ENCODE data around the gene GRIN3B.
"Not testable (repeated sequence)": the region's sequence is repeated elsewhere in the genome, so short reads cannot be mapped to it uniquely, and the experiment has no call there.

GRIN3B gene

GRCh38 chr19:1019616-1019961 lies 19.4 kb downstream of the GRIN3B start:
- no peak for DNase-seq (ENCODE audit: low read depth in 2 of 2)

- no peak for DNase-seq (ENCODE audit: low read depth in 2 of 2)
Measured at GRCh38 chr19:1019980-1020867, 20.0 kb downstream of the GRIN3B start.

- peak; percentile 94 to 97 for DNase-seq (ENCODE audit: low read depth in 2 of 2)
Measured at GRCh38 chr19:1020868-1021425, 20.7 kb downstream of the GRIN3B start, which contains the start of gene TMEM259. TMEM259 (minus strand) TSS chr19:1021123; CDS start chr19:1020996, 127 bp downstream.

GRCh38 chr19:1023883-1024188 lies 23.6 kb downstream of the GRIN3B start:
- not testable (repeated sequence) for DNase-seq (ENCODE audit: low read depth in 2 of 2)

- not testable (repeated sequence) for DNase-seq (ENCODE audit: low read depth in 2 of 2)
Measured at GRCh38 chr19:1025080-1025479, 24.9 kb downstream of the GRIN3B start.

- DNase-seq (ENCODE audit: low read depth in 2 of 2): peak in 1 of 2 donors; percentile 48
Measured at GRCh38 chr19:1025960-1026782, 26.0 kb downstream of the GRIN3B start, which contains the start of gene CNN2. CNN2 (plus strand) TSS chr19:1026608; CDS start chr19:1026662, 54 bp downstream.

GRCh38 chr19:1026783-1027649 lies 26.8 kb downstream of the GRIN3B start:
- DNase-seq (ENCODE audit: low read depth in 2 of 2): no peak

GRCh38 chr19:1027650-1028061 lies 27.4 kb downstream of the GRIN3B start:
- no peak for DNase-seq (ENCODE audit: low read depth in 2 of 2)

- DNase-seq (ENCODE audit: low read depth in 2 of 2): no peak
Measured at GRCh38 chr19:1028062-1028926, 28.1 kb downstream of the GRIN3B start.

GRCh38 chr19:1032264-1032867 lies 32.1 kb downstream of the GRIN3B start:
- no peak for DNase-seq (ENCODE audit: low read depth in 2 of 2)

- DNase-seq (ENCODE audit: low read depth in 2 of 2): no peak
Measured at GRCh38 chr19:1035998-1036621, 35.9 kb downstream of the GRIN3B start.

GRCh38 chr19:1037621-1038064 lies 37.4 kb downstream of the GRIN3B start:
- no peak for DNase-seq (ENCODE audit: low read depth in 2 of 2)

GRCh38 chr19:1038978-1039645 lies 38.9 kb downstream of the GRIN3B start:
- no peak for DNase-seq (ENCODE audit: low read depth in 2 of 2)

GRCh38 chr19:1039646-1040475 lies 39.6 kb downstream of the GRIN3B start, which contains the start of gene ABCA7:
ABCA7 (plus strand) TSS chr19:1040107; CDS start chr19:1041362, 1,255 bp downstream.
- peak; percentile 99 for DNase-seq (ENCODE audit: low read depth in 2 of 2)

- peak; percentile 80 to 84 for DNase-seq (ENCODE audit: low read depth in 2 of 2)
Measured at GRCh38 chr19:1040476-1041271, 40.5 kb downstream of the GRIN3B start.

GRCh38 chr19:1041272-1041834 lies 41.1 kb downstream of the GRIN3B start:
- no peak for DNase-seq (ENCODE audit: low read depth in 2 of 2)

Data from stimulated activated CD8-positive, alpha-beta memory T cell treated with anti-CD3 and anti-CD28 coated beads, Interleukin-2, amount 100 ng/mL, for 1 hour (primary cell).